ENCODE data around the gene CD37.
"Not testable (repeated sequence)": the region's sequence is repeated elsewhere in the genome, so short reads cannot be mapped to it uniquely, and the experiment has no call there.

Gene CD37

GRCh38 chr19:49335071-49335783 is at the start of gene CD37:
CD37 (plus strand) TSS chr19:49335406; CDS start chr19:49335541, 135 bp downstream.
- no peak for TF ChIP-seq CTCF (IDR thresholded peaks at IDR 0.05; ENCODE audit: borderline replicate concordance, insufficient read depth, low read depth, low read length)
- peak within 1 kb of the TSS; percentile 88 for H3K4me3 ChIP-seq (ENCODE audit: low read depth, low read length)

GRCh38 chr19:49287141-49287770 is 48.0 kb upstream of the CD37 start:
- no peak overlapping the region for H3K4me3 ChIP-seq (ENCODE audit: low read depth, low read length)
- no peak for TF ChIP-seq CTCF (IDR thresholded peaks at IDR 0.05; ENCODE audit: borderline replicate concordance, insufficient read depth, low read depth, low read length)

- not testable (repeated sequence) for H3K4me3 ChIP-seq (ENCODE audit: low read depth, low read length)
Measured at GRCh38 chr19:49288205-49288604, 47.0 kb upstream of the CD37 start.

- not testable (repeated sequence) for H3K4me3 ChIP-seq (ENCODE audit: low read depth, low read length)
Measured at GRCh38 chr19:49289286-49289685, 45.9 kb upstream of the CD37 start.

GRCh38 chr19:49290517-49290916 is 44.7 kb upstream of the CD37 start:
- H3K4me3 ChIP-seq (ENCODE audit: low read depth, low read length), result no peak overlapping the region
- TF ChIP-seq CTCF (IDR thresholded peaks at IDR 0.05; ENCODE audit: borderline replicate concordance, insufficient read depth, low read depth, low read length), result no peak

GRCh38 chr19:49294401-49294800 is 40.8 kb upstream of the CD37 start:
- no peak overlapping the region for H3K4me3 ChIP-seq (ENCODE audit: low read depth, low read length)
- no peak for TF ChIP-seq CTCF (IDR thresholded peaks at IDR 0.05; ENCODE audit: borderline replicate concordance, insufficient read depth, low read depth, low read length)

GRCh38 chr19:49295208-49295880 is 39.9 kb upstream of the CD37 start:
- no peak overlapping the region for H3K4me3 ChIP-seq (ENCODE audit: low read depth, low read length)
- no peak for TF ChIP-seq CTCF (IDR thresholded peaks at IDR 0.05; ENCODE audit: borderline replicate concordance, insufficient read depth, low read depth, low read length)

GRCh38 chr19:49297403-49297802 is 37.8 kb upstream of the CD37 start:
- no peak overlapping the region for H3K4me3 ChIP-seq (ENCODE audit: low read depth, low read length)
- no peak for TF ChIP-seq CTCF (IDR thresholded peaks at IDR 0.05; ENCODE audit: borderline replicate concordance, insufficient read depth, low read depth, low read length)

- H3K4me3 ChIP-seq (ENCODE audit: low read depth, low read length), result not testable (repeated sequence)
Measured at GRCh38 chr19:49298653-49299052, 36.6 kb upstream of the CD37 start.
